K562 (cell line): ENCODE measurements around the gene RNF187. TPM values are rescaled to one million over a fixed set of nuclear protein-coding genes. Genes with fewer than 3 reads are reported as not detected.

Experiments used
- BCL6 ChIP-seq: fragments of 250-450 bp; sonication (Bioruptor Pico); IDR thresholded peaks from 2 replicates; pipeline ENCODE4 v1.4.0; 2020
- CAMTA2 ChIP-seq: fragments of 250-450 bp; sonication (Bioruptor Pico); conservative IDR thresholded peaks from 2 replicates; pipeline ENCODE4 v1.5.1; 2022
- CTBP1 ChIP-seq: fragments of 450-650 bp; IDR thresholded peaks from 2 replicates; pipeline ENCODE4 v1.6.1; 2016; ENCODE audit warnings: borderline replicate concordance
- DPF2 ChIP-seq: fragments of 450-650 bp; IDR thresholded peaks from 2 replicates; pipeline ENCODE4 v1.6.1; 2016
- MAFF ChIP-seq: IDR thresholded peaks from 2 replicates; pipeline ENCODE4 v1.6.1; 2012; ENCODE audit warnings: low read length, improper control_type of control experiment
- MTA3 ChIP-seq: fragments of 450-650 bp; formaldehyde crosslinking; IDR thresholded peaks from 2 replicates; pipeline ENCODE4 v1.6.1; 2017; ENCODE audit warnings: mild to moderate bottlenecking, borderline replicate concordance
- NFE2L1 ChIP-seq: fragments of 450-650 bp; IDR thresholded peaks from 2 replicates; pipeline ENCODE4 v1.6.1; 2016; ENCODE audit warnings: missing genetic modification characterization, low read depth, mild to moderate bottlenecking, missing compliant biosample characterization, moderate library complexity, borderline replicate concordance
- RAD21 ChIP-seq, 2 experiments: fragments of 250-450 bp in 1 of 2; fragments of 450-650 bp in 1 of 2; sonication (Bioruptor Pico) in 1 of 2; formaldehyde crosslinking in 1 of 2; IDR thresholded peaks in 1 of 2; conservative IDR thresholded peaks in 1 of 2; 2 replicates each; pipeline versions ENCODE4 v1.4.0 to v1.8.0; 2020 to 2022; ENCODE audit warnings: mild to moderate bottlenecking in 2 of 2, moderate library complexity in 1 of 2
- RHOXF2B ChIP-seq: fragments of 250-450 bp; sonication (Bioruptor Pico); conservative IDR thresholded peaks from 2 replicates; pipeline ENCODE4 v1.5.1; 2021
- RNF2 ChIP-seq: sonication (generic); IDR thresholded peaks from 2 replicates; pipeline ENCODE4 v1.6.1; 2016
- SMAD3 ChIP-seq: fragments of 450-650 bp; formaldehyde crosslinking; conservative IDR thresholded peaks from 2 replicates; pipeline ENCODE4 v1.4.0; 2020; ENCODE audit warnings: mild to moderate bottlenecking
- SMARCE1 ChIP-seq: fragments of 450-650 bp; IDR thresholded peaks from 2 replicates; pipeline ENCODE4 v1.7.1; 2016; ENCODE audit warnings: mild to moderate bottlenecking
- TRIM24 ChIP-seq, 2 experiments: fragments of 450-650 bp; IDR thresholded peaks; 2 replicates each; pipeline ENCODE4 v1.6.1; 2016
- ZBTB5 ChIP-seq: fragments of 450-650 bp; IDR thresholded peaks from 2 replicates; pipeline ENCODE4 v1.6.1; 2017; ENCODE audit warnings: antibody characterized with exemption
- ZNF398 ChIP-seq: fragments of 250-450 bp; sonication (Bioruptor Pico); IDR thresholded peaks from 2 replicates; pipeline ENCODE4 v1.8.0; 2021; ENCODE audit warnings: moderate library complexity, mild to moderate bottlenecking, inconsistent platforms
- ZNF41 ChIP-seq: fragments of 250-450 bp; sonication (Bioruptor Pico); conservative IDR thresholded peaks from 2 replicates; pipeline ENCODE4 v1.4.0; 2020; ENCODE audit warnings: mild to moderate bottlenecking
- ZNF644 ChIP-seq: fragments of 200-800 bp; sonication (Bioruptor generic); IDR thresholded peaks from 2 replicates; pipeline ENCODE4 v1.6.1; 2016; ENCODE audit warnings: low read depth, missing genetic modification characterization, missing compliant biosample characterization
- ZNF75A ChIP-seq: fragments of 450-650 bp; formaldehyde crosslinking; IDR thresholded peaks from 2 replicates; pipeline ENCODE4 v1.4.0; 2020; ENCODE audit warnings: mild to moderate bottlenecking
- polyA plus RNA-seq, 8 experiments: library from polyadenylated mRNA; depleted of rRNA in 4 of 8; stranded (reverse) in 5 of 8; unstranded in 3 of 8; fragments of >200 nt; fragmentation: Nextera tagmentation in 2 of 8; fragmentation: Illumina TruSeq in 1 of 8; extraction: Ambion mirVana in 2 of 8; extraction: Trizol in 1 of 8; gene quantifications; 2 replicates each; pipeline versions ENCODE4 v1.2.1 to v1.2.3, GENCODE V29; 2011 to 2014; ENCODE audit warnings: inconsistent platforms in 1 of 8, missing spikeins in 1 of 8
- total RNA-seq, 7 experiments: library from RNA; depleted of rRNA in 6 of 7; stranded (reverse); fragments of >200 nt in 6 of 7; fragmentation: Illumina TruSeq in 2 of 7; extraction: Trizol in 2 of 7; gene quantifications; 2 replicates each; pipeline versions ENCODE4 v1.2.1 to v1.2.3, GENCODE V29; 2011 to 2021; ENCODE audit warnings: low replicate concordance in 1 of 7
- TF ChIP-seq, protein P1 (sequence below): fragments of 450-650 bp; IDR thresholded peaks from 2 replicates; pipeline ENCODE4 v1.6.1; 2016; ENCODE audit warnings: low read depth, mild to moderate bottlenecking, moderate library complexity
- TF ChIP-seq, protein P2 (sequence below): fragments of 250-450 bp; sonication (Bioruptor Pico); IDR thresholded peaks from 2 replicates; pipeline ENCODE4 v1.5.0; 2021; ENCODE audit warnings: mild to moderate bottlenecking, borderline replicate concordance

The RNF187 gene
- total and polyA plus RNA-seq, 9 of the 15 experiments (the other 6 are each of a cell fraction or from before 2014, with no cell fraction given) = 2.3 to 119 (median 41.9) TPM

DNA sequence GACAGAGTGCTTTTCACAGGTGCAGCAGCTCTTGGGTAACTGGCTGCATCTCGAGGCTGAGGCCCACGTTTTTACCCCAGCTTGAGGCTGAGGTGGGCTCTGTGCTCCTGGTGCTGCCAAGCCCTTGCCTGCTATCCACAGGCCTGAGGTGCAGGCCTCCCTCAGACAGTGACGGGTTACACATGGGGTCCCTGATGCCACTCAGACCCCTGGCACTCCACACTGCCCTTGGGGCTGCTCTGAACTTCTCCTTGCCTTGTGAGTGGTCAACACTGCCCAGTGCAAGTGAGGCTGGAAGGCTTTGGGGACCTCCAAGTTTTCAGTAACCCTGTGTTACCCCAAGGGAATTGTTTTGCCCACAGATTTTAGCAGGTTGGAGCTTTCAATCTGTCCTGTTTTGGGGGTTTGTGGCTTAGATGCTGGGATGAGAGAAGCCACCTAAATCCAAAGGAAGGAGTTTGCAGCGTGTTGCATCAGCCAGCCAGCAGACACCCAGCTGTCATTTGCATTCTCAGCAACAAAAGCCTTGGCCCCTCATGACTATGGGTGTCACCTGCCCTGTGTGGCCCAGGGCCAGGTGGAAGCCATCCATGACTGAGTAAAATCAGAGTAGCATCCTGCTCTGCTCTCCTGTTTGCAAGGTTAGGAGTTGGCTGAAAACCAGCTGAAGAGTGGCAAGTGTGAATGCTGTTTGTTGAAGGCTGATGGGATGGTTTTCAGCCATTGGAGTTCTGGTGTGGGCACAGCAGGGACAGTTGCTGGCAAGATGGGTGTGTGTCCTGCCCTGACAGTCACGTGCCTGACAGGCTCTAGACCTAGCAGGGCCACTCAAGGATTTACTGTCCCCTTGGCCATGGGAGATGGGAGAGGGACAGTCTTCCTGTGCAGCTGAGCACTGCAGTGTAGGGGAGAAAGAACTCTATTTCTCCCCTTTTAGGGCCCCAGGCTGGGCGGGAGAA, 3.2 kb downstream of the RNF187 start (continued):
- TF ChIP-seq ZBTB5 (no peak), ZNF41 (CRISPR knock-in tag) (peak; percentile 68; the same call in 1 of the 2 replicates), CTBP1 (peak; percentile 98), MTA3 (peak; percentile 79; the same call in 1 of the 2 replicates), RHOXF2B (CRISPR knock-in tag) (peak; percentile 94), BCL6 (CRISPR knock-in tag) (no peak), RNF2 (peak; percentile 60; the same call in 1 of the 2 replicates), NFE2L1 (tag) (0 out of 2 replicates have a peak, but pooled peaks have one; percentile 23), ZNF398 (CRISPR knock-in tag) (0 out of 2 replicates have a peak, but pooled peaks have one; percentile 57), ZNF644 (tag) (peak; percentile 87), ZNF75A (peak; percentile 19; the same call in 1 of the 2 replicates), SMARCE1 (peak; percentile 69; the same call in 1 of the 2 replicates), RAD21 (CRISPR knock-in tag; conservative IDR thresholded peaks at IDR 0.05 in 1 of 2, IDR thresholded peaks at IDR 0.05 in 1 of 2) (peak in 1 of 2 experiments; percentile 30; a peak in 2 of 4 replicates), DPF2 (peak; percentile 53; the same call in 1 of the 2 replicates), CAMTA2 (no peak), SMAD3 (CRISPR knock-in tag) (peak; percentile 93), TRIM24 (IDR thresholded peaks at IDR 0.05) (peak; percentile 89 to 95; a peak in 2 of 4 replicates), MAFF (no peak)
- TF ChIP-seq, protein P1, sequence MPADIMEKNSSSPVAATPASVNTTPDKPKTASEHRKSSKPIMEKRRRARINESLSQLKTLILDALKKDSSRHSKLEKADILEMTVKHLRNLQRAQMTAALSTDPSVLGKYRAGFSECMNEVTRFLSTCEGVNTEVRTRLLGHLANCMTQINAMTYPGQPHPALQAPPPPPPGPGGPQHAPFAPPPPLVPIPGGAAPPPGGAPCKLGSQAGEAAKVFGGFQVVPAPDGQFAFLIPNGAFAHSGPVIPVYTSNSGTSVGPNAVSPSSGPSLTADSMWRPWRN = peak; percentile 33; the same call in 1 of the 2 replicates
- TF ChIP-seq, protein P2, sequence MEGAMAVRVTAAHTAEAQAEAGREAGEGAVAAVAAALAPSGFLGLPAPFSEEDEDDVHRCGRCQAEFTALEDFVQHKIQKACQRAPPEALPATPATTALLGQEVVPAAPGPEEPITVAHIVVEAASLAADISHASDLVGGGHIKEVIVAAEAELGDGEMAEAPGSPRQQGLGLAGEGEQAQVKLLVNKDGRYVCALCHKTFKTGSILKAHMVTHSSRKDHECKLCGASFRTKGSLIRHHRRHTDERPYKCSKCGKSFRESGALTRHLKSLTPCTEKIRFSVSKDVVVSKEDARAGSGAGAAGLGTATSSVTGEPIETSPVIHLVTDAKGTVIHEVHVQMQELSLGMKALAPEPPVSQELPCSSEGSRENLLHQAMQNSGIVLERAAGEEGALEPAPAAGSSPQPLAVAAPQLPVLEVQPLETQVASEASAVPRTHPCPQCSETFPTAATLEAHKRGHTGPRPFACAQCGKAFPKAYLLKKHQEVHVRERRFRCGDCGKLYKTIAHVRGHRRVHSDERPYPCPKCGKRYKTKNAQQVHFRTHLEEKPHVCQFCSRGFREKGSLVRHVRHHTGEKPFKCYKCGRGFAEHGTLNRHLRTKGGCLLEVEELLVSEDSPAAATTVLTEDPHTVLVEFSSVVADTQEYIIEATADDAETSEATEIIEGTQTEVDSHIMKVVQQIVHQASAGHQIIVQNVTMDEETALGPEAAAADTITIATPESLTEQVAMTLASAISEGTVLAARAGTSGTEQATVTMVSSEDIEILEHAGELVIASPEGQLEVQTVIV (CRISPR knock-in tag) = peak; percentile 45; the same call in 1 of the 2 replicates
